AG20443 (cell line): ENCODE results near the gene PAQR5.
A peak's percentile ranks its signal among the peaks of the same experiment; 100 is the strongest.
"Not testable (repeated sequence)": the region's sequence is repeated elsewhere in the genome, so short reads cannot be mapped to it uniquely, and the experiment has no call there.

ENCODE experiments used
- DNase-seq: peaks from one replicate; pipeline ENCODE4 v3.0.0; 2012; ENCODE audit warnings: low spot score, mixed read lengths

PAQR5 gene

GRCh38 chr15:69293741-69294615, 4.7 kb upstream of the PAQR5 start:
- no peak for DNase-seq

- DNase-seq: no peak
Observed at GRCh38 chr15:69296606-69297005, 2.1 kb upstream of the PAQR5 start.

GRCh38 chr15:69297642-69298353, 914 bp upstream of the PAQR5 start:
- DNase-seq: no peak

- DNase-seq: no peak
Observed at GRCh38 chr15:69298354-69298696, 387 bp upstream of the PAQR5 start.

GRCh38 chr15:69299451-69299886, 757 bp downstream of the PAQR5 start:
- DNase-seq: no peak

GRCh38 chr15:69299943-69300588, 1.4 kb downstream of the PAQR5 start:
- DNase-seq: no peak

GRCh38 chr15:69301101-69301500, 2.4 kb downstream of the PAQR5 start:
- DNase-seq: not testable (repeated sequence)

GRCh38 chr15:69302087-69302486, 3.4 kb downstream of the PAQR5 start:
- DNase-seq: not testable (repeated sequence)

GRCh38 chr15:69302929-69303328, 4.2 kb downstream of the PAQR5 start:
- no peak for DNase-seq

- DNase-seq: no peak
Observed at GRCh38 chr15:69303337-69304181, 4.8 kb downstream of the PAQR5 start.

GRCh38 chr15:69304182-69304545, 5.5 kb downstream of the PAQR5 start:
- DNase-seq: peak; percentile 88

GRCh38 chr15:69305204-69305931, 6.7 kb downstream of the PAQR5 start:
- peak; percentile 91 for DNase-seq

- DNase-seq: no peak
Observed at GRCh38 chr15:69305933-69306568, 7.3 kb downstream of the PAQR5 start.

- DNase-seq: no peak
Observed at GRCh38 chr15:69307939-69308338, 9.2 kb downstream of the PAQR5 start.

GRCh38 chr15:69308949-69309348, 10.2 kb downstream of the PAQR5 start:
- no peak for DNase-seq

GRCh38 chr15:69311319-69311721, 12.6 kb downstream of the PAQR5 start:
- peak; percentile 31 for DNase-seq

- DNase-seq: no peak
Observed at GRCh38 chr15:69313432-69314000, 14.8 kb downstream of the PAQR5 start.

- no peak for DNase-seq
Observed at GRCh38 chr15:69314131-69314530, 15.4 kb downstream of the PAQR5 start.

GRCh38 chr15:69314736-69315135, 16.0 kb downstream of the PAQR5 start:
- no peak for DNase-seq

GRCh38 chr15:69315402-69316110, 16.8 kb downstream of the PAQR5 start:
- no peak for DNase-seq
